ENCODE data around the gene DDX5.

- TF ChIP-seq CTCF (conservative IDR thresholded peaks at IDR 0.05): no peak
- no peak for TF ChIP-seq EZH2 (IDR thresholded peaks at IDR 0.05; ENCODE audit: low read depth)
These were observed 40.6 kb upstream of the DDX5 start for GRCh38 chr17:64546716-64547115.

All from PC-9 (cell line).